ENCODE measurements around the gene MEGF6. TPM values are rescaled to one million over a fixed set of nuclear protein-coding genes. Genes with fewer than 3 reads are reported as not detected.

Gene MEGF6
- total RNA-seq, 1 experiment from 2014 or later: 32.4 TPM

DNA sequence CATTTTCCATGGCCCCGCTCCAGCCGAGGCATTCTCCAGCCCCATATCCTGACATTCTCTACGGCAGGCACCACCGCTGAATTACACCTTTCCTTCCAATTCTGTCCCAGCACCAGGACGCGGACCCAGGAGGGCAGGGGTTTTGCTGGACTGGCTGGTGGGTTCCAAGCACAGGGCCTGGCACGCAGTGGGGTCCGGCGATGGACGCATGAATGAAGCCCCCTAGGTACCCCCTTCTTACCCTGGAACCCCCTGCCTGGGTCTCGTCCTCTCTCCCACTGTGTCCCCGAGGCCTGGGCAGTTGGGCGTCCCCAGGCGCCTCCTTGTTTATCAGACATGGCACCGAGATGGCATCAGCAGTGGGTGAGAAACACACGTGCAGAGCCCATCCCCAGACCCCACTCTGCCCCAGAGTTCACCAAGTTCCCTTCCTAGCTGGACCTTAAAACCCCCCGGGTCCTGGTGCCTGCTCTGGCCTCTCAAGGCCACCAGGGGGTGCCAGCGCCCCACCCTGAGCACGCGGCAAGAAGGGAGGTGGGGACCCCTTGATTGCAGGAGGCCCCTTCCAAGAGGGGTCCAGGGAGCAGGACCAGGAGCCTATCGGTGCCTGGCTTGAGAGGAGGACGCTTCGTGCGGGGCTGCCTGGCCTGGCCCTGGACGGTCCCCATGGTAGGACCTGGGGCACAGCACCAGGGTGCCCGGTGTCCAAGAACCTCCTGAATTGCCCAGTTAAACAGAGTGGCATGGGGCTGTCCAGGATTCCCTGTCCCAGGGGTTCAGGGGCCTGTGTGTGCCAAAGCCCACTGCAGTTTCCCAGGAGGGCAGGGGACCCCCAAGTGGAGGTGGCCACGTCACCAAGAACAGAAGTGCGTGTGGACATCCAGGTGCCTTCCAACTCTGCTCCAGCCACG is 46.1 kb downstream of the MEGF6 start:
- Mint-ChIP-seq H3K9me3 (ENCODE audit: low read depth, unreplicated experiment) (no peaks in the 10 kb centered on the region), H3K4me1 (ENCODE audit: low read depth, unreplicated experiment) (no peaks in the 10 kb centered on the region)

DNA sequence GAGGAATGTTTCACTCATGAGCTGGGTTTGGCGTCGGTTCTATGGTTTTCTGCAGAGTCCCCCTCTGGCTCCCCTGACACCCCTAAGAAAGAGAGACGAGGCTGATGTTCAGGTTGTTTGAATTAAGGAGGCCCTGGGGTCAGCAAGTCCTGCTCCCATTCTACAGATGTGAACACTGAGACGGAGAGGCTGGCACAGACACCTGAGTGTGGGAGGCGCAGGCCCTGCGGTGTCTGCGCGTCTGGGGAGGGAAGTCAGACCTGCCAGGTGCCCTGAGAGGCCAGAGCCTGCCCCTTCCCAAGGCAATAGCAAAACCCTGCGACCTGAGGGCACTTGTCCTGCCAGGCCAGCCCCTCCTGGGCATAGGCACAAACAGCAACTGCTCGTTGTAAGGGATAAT is 47.7 kb downstream of the MEGF6 start:
- no peak overlapping the region for H3K27ac Mint-ChIP-seq (ENCODE audit: unreplicated experiment)
- CTCF ChIA-PET: interaction anchor here (2.1 kb wide), 1 partner anchor 55 kb away, joined by 12 read pairs; no protein-coding TSS in a partner anchor

More for the DNA sequence above, 46.1 kb downstream of the MEGF6 start:
- no TSS peak for BruUV-seq (replicated peaks)
- CTCF ChIA-PET: interaction anchor here (1.0 to 2.1 kb wide), 2 partner anchors 22 to 54 kb away, joined by 3 to 12 read pairs; no protein-coding TSS in a partner anchor
- DNase-seq: peak; percentile 20
- intact Hi-C loops (cut with micrococcal nuclease; ENCODE audit: unreplicated experiment): loop anchor here (1.0 kb wide), 2 partner anchors 50 to 54 kb away; no protein-coding TSS in a partner anchor
- Mint-ChIP-seq H3K27me3 (ENCODE audit: unreplicated experiment) (no peaks in the 10 kb centered on the region), H3K36me3 (ENCODE audit: insufficient read depth, unreplicated experiment) (peaks cover 4% of the 10 kb centered on the region), H3K4me3 (ENCODE audit: low read depth, unreplicated experiment) (no peak overlapping the region), H3K27ac (ENCODE audit: unreplicated experiment) (no peak overlapping the region)
- TF ChIP-seq, protein P1, sequence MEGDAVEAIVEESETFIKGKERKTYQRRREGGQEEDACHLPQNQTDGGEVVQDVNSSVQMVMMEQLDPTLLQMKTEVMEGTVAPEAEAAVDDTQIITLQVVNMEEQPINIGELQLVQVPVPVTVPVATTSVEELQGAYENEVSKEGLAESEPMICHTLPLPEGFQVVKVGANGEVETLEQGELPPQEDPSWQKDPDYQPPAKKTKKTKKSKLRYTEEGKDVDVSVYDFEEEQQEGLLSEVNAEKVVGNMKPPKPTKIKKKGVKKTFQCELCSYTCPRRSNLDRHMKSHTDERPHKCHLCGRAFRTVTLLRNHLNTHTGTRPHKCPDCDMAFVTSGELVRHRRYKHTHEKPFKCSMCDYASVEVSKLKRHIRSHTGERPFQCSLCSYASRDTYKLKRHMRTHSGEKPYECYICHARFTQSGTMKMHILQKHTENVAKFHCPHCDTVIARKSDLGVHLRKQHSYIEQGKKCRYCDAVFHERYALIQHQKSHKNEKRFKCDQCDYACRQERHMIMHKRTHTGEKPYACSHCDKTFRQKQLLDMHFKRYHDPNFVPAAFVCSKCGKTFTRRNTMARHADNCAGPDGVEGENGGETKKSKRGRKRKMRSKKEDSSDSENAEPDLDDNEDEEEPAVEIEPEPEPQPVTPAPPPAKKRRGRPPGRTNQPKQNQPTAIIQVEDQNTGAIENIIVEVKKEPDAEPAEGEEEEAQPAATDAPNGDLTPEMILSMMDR (IDR thresholded peaks at IDR 0.05; ENCODE audit: unreplicated experiment): peak; percentile 90

DNA sequence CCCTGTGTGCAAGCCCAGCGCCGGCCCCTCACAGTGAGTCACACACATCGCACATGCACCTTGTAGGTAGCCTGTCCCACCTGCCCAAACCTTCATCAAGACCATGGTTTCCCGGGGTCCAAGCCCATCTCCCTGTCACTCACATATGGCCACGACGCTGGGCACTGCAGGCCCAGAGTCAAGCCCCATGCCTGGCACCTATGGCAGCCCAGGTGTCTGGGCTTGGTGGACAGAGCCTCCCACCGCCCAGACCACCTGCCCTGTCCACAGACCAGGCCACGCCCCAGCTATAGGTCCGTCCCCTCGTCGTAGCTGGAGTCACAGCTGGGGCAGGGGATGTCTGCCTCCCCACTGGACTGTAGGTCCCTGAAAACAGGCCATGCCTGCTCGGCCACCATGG is 48.2 kb downstream of the MEGF6 start:
- Mint-ChIP-seq H3K36me3 (ENCODE audit: insufficient read depth, unreplicated experiment) (peaks cover 4% of the 10 kb centered on the region), H3K9me3 (ENCODE audit: low read depth, unreplicated experiment) (no peaks in the 10 kb centered on the region), H3K27ac (ENCODE audit: unreplicated experiment) (no peak overlapping the region), H3K4me1 (ENCODE audit: low read depth, unreplicated experiment) (no peaks in the 10 kb centered on the region), H3K4me3 (ENCODE audit: low read depth, unreplicated experiment) (no peak overlapping the region), H3K27me3 (ENCODE audit: unreplicated experiment) (no peaks in the 10 kb centered on the region)
- TF ChIP-seq, protein P1 (IDR thresholded peaks at IDR 0.05; ENCODE audit: unreplicated experiment): no peak
- intact Hi-C loops (cut with micrococcal nuclease; ENCODE audit: unreplicated experiment): no loop called here
- DNase-seq: no peak
- no TSS peak for BruUV-seq (replicated peaks)
- CTCF ChIA-PET: no interaction called here

More for the DNA sequence above, 47.7 kb downstream of the MEGF6 start:
- peaks cover 4% of the 10 kb centered on the region for H3K36me3 Mint-ChIP-seq (ENCODE audit: insufficient read depth, unreplicated experiment)
- no peak overlapping the region for H3K4me3 Mint-ChIP-seq (ENCODE audit: low read depth, unreplicated experiment)
- H3K4me1 Mint-ChIP-seq (ENCODE audit: low read depth, unreplicated experiment): no peaks in the 10 kb centered on the region
- TF ChIP-seq, protein P1 (IDR thresholded peaks at IDR 0.05; ENCODE audit: unreplicated experiment): no peak
- no TSS peak for BruUV-seq (replicated peaks)
- H3K9me3 Mint-ChIP-seq (ENCODE audit: low read depth, unreplicated experiment): no peaks in the 10 kb centered on the region
- no peak for DNase-seq
- H3K27me3 Mint-ChIP-seq (ENCODE audit: unreplicated experiment): no peaks in the 10 kb centered on the region
- intact Hi-C loops (cut with micrococcal nuclease; ENCODE audit: unreplicated experiment): no loop called here

DNA sequence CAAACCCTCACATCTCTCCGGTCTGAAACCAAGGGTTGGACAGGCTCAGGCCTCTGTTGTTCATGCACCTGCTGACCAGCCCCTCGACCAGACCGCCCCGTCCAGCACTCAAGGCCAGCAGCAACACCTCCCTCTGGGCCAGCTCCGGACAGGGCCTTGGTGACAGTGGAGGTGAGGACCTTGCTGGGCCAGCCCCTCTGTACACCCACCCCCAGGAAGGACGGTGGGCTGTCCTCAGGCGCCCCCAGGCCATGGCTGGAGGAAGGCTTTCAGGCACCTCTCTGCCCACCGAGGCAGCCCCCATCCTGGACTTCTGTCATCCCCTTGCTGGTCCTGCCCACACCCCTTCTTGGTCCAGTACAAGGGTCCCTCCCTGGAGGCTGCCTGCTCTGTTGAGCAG is 48.6 kb downstream of the MEGF6 start:
- intact Hi-C loops (cut with micrococcal nuclease; ENCODE audit: unreplicated experiment): no loop called here
- H3K27ac Mint-ChIP-seq (ENCODE audit: unreplicated experiment): no peak overlapping the region
- no peaks in the 10 kb centered on the region for H3K9me3 Mint-ChIP-seq (ENCODE audit: low read depth, unreplicated experiment)
- H3K36me3 Mint-ChIP-seq (ENCODE audit: insufficient read depth, unreplicated experiment): peaks cover 4% of the 10 kb centered on the region
- H3K4me3 Mint-ChIP-seq (ENCODE audit: low read depth, unreplicated experiment): no peak overlapping the region
- TF ChIP-seq, protein P1 (IDR thresholded peaks at IDR 0.05; ENCODE audit: unreplicated experiment): no peak
- no peaks in the 10 kb centered on the region for H3K27me3 Mint-ChIP-seq (ENCODE audit: unreplicated experiment)
- DNase-seq: no peak
- CTCF ChIA-PET: no interaction called here
- H3K4me1 Mint-ChIP-seq (ENCODE audit: low read depth, unreplicated experiment): no peaks in the 10 kb centered on the region
- BruUV-seq (replicated peaks): no TSS peak

Data from Calu3 (cell line).